HG03432 (cell line): ENCODE data around the gene EML1.
"Not testable (repeated sequence)": the region's sequence is repeated elsewhere in the genome, so short reads cannot be mapped to it uniquely, and the experiment has no call there.

Source experiments
- ATAC-seq: cut with Tn5 transposase; IDR thresholded peaks from one replicate; pipeline ENCODE4 v1.9.1; 2021; ENCODE audit warnings: mild to moderate bottlenecking, moderate library complexity; ENCODE audit not compliant: unreplicated experiment

Gene EML1

DNA sequence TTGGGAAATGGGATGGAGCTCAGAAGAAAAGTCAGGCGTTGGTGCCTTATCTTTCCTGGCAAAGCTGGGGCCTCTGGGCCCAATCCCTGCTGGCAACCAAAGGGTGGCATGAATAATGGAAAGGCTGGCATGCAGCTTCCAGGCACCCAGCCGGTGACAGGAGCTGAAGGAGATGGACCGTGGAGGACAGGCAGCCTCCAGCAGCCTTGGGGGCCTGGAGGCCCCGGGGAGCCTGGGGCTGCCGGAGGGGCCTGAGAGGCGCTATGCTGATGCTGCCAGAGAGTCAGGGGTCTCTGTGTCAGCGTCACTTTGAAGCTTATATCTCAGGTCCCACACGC lies 38.2 kb upstream of the EML1 start:
- no peak for ATAC-seq

DNA sequence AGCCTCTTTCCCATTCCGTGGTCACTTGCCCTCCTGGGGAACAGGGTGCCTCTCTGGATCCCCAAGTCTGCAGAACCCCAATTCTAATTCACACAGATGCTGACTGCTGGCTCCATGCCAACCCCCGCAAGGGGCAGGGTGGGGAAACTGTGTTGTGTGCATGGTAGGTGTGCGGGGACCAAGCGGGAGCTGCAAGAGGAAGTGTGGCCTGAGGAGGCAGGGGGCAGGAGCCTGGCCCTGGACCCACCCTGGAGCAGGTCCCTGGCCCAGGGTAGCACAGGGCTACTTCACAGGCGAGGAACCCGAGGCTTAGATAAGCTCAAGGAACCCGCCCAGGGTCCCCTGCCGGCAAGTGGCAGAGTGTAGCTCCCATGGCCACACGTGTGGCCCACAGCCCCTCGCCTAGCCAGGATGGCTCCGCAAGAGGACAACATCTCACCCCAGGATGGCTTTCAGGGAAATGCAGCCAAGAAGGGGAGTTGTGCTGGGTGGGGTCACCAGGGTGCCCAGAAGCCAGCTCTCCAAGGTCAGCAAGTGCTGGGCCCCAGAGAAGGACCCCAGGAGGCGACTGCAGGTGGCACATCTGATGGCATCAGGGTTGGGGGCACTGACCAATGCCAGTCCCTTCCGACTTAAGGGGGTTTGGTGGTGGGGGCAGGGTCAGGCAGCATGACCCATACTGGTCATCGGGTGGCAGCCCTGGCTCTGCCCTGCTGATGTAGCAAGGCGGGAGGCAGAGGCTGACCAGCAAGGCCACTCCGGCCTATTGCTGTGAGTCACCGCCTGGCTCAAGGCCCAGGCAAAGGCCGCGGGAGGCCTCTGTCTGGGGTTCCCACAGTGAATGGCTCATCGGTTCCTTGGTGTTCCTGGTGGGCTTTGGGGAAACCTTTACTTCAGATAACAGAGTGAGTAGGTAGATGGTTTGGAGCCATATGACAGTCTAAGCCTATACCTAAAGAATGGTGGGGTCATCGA lies 37.3 kb upstream of the EML1 start:
- no peak for ATAC-seq

DNA sequence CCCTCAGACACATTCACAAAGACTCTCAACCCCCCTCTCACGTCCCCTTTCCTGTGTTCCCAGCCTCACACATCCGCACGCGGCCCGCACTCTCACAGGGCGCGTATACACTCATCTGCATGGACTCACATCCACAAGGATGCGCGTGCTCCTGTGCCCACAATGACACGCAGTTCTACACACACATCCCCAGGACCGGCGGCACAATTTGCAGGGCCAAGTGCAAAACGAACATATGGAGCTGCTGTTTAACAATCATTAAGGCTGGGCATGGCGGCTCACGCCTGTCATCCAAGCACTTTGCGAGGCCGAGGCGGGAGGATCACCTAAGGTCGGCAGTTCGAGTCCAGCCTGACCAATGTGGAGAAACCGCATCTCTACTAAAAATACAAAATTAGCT lies 36.4 kb upstream of the EML1 start:
- ATAC-seq, result no peak

DNA sequence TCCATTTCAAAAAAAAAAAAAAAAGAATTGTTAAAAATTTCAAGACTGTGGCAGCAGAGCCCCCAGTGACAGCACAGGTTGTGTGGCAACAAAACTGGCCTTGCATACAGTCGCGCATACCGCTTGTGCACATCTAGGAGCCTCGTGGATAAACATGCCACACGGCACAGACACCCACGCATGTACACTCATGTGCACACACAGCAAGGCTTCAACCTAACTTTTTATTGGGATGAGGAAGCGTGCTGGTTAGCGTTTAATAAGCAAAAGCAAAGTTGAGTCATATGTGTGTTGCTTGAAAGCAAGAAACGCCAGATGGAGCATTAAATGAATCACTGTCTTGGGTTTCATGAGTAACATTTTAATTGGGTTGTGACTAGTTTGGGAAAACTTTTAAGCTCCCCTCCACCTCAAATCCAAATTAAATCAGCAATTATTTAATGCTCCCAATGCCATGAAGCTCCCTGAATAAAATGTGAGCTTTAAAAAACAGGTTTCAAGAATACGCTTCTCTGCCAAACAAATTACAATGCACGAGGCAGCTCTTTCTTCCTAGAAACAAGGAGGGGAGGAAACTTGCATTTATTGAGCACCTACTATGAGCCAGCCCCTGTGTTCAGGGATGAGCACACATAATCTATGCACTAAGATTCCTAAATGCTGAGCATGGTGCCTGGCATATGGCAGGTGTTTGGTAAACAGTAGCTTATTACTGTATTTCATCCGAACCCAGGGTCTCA lies 35.7 kb upstream of the EML1 start:
- ATAC-seq, result no peak

DNA sequence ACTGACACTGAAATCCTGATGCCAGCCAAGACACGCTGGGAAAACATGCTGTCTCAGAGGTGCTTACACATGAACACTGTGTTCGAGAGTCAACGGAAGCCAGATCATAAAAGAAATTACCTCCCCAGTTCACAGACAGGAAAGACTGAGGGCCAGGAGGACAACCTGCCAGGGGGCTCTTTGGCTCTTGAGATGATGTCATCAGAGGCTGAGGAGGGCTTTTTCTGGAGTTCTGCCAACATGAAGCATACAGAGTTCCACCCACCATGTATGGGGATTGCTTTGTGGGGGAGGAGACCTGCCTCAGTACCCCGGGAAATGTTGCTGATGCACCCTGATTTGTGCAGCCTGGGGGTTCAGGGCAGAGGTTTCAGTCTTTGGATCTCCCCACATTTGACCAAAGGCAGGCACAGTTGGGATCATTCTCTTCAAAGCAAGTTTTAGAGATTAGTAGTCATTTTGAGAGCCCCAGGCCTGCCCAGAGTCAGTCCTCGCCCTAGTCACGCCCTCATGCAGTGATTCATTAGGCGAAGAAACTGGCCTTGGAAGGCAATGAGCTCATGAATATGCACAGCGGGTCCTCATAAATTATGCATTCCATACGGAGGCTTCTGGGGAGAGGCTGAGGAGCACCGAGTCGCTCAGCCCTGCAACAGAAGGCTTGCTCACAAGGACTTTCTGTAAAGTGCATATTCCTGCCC lies 34.9 kb upstream of the EML1 start:
- ATAC-seq, result no peak

DNA sequence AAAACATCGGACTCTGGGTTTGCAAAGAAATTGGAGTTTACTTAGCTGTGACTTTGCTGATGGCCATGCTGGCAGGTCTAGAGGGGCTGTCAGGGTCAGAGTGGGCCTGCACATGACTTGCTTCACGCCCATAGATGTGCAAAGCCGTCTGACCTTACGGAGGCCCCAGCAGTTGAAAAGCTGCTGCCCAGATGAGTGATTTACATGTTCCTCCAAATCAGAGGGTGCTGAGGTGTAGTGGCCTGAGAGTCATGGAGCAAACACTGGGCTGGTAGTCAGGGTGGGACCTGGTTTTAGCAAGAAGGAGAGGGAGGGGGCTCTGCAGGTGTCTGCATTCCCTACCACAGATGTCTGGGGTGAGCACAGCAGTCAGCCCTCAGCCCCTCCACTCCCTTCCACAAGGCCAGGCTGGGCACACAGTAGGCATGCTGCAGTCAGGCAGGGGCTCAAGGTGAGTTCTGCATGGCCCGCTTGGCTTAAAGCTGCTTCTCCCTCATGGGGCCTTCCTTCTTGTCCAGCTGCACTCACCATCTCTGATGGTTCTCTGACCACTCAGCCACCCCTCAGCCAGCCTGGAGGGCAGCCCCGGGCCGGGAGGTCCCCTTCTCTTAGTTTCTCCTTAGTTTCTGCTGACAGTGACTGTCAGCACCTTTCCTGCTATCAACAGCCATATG lies 34.2 kb upstream of the EML1 start:
- ATAC-seq, result peak; percentile 25

DNA sequence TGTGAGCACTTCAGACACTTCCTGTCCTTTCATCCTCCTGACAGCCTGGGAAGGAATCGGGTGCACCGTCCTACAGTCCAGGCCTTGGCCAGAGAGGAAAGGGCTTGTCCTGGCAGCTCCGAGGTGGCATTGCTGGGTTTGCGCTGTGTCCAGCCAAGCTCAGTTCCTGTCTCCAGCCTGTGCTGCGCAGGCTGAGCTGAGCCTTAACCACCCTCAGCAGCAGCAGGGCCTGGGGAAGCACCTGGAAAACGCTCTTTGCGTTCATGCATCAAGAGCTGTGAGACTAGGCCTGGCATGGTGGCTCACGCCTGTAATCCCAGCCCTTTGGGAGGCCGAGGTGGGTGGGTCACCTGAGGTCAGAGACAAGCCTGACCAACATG lies 33.7 kb upstream of the EML1 start:
- peak; percentile 63 for ATAC-seq

DNA sequence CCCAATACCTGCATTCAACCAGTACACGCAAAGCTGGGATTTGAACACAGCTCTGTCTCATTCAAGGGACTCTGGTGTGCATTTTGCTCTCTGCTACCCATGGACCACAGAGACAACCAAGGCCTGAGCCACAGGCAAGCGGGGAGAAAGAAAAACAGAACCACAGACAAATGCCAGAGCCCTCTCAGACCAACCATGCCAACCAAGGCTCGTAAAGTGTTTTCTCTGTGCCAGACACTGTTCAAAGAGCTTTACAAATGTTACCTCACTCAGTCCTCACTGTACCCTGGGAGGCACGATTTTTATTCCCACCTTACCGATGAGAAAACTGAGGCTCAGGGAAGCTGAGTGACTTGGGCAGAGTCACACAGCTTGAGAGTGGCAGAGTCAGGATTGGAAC lies 32.4 kb upstream of the EML1 start:
- no peak for ATAC-seq

DNA sequence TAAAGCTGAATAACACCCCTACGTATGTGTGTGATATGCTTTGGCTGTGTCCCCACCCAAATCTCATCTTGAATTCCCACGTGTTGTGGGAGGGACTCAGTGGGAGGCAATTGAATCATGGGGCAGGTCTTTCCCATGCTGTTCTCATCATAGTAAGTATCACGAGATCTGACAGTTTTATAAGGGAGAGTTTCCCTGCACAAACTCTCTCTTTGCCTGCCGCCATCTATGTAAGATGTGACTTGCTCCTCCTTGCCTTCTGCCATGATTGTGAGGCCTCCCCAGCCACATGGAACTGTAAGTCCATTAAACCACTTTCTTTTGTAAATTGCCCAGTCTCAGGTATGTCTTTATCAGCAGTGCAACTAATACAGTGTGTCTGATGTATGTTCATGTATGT lies 30.3 kb upstream of the EML1 start:
- ATAC-seq, result not testable (repeated sequence)

DNA sequence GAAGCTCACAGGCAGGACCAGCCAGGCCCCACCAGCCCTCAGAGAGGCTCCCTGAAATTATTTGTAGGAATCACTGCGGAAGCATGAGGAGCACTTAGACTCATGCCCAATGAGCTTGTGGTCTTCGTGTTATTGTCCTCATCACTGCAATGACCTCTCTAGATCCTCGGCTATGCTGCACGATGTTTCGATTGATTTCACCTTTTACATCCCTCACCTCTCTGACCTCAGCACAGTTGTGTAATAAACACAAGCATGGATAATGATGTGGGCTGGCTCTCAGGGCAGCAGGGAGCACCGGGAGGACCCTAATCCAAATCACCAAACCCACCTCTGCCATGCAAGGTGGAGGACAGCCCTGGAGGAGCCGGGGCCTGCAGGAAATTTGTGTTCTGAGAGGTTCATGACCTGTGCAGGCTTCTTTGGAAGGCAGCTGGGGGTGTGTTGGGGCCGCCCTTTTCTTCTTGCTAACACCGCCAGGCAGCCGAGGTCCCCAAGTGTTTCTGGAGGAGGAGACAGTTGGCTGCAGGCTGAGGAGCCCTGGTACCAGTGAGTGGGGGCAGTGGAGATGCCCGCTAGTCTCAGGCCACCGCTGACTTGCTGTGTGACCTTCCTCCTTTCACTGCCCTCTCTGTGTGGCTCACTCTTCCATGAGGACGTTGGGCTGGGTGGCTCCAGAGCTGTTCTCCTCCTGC lies 29.5 kb upstream of the EML1 start:
- no peak for ATAC-seq

DNA sequence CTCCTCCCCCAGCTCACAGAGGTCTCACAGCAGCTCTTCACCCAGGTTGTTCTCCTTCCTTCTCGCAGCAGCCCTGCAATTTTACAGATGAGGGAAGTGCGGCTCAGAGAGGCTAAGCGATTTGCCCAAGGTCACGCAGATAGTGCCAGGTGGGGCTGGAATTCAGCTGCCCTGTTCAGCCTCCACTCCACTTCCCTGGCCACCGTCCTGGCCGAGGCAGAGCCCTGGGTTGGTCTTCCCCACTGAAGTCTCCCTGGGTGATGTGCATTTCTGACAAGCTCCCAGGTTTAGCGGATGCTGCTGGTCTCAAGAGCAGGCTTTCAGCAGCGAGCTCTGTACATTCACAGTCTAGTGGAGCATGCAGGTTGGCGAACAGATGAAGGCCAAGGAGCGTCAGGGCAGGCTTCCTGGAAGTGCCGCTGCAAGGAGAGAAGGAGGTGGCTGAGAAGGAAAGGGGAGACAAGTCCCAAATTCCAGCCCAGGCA lies 28.9 kb upstream of the EML1 start:
- ATAC-seq, result no peak

DNA sequence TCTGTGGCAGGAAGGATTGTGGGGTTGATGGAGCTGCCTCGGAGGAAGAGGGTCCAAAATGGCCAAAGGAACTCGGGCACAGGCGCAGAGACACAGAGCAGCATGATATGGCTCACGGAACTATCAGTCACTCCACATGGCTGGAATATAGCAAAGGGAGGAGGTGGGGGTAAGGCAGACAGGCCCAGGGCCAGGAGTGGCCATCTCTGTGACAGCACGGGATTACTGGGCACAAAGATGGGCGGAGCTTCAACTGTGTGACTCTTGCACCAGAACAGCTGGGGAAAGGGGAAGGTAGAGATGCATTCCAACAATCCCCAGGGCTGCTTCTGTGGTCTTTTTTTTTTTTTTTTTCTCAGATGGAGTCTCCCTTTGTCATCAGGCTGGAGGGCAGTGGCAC lies 24.8 kb upstream of the EML1 start:
- no peak for ATAC-seq

DNA sequence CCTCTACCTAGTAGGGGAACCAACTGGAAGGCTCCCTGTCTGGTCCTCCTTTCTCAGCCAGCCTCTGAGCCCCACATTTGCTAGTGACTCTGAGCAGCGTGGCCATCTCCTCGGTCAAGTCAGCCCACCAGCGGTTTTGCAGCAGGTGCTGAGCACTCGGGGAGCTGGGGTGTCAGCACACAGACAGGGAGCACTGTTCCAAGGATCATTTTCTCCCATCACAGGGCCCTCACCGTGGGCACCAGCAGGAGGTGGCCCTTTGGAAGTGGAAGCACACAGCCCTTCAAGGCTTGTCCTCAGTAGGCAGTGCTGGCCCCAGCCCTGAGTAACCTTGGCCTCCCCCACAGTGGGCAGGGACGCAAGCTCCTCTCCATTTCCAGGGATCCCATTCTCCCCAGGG lies 24.1 kb upstream of the EML1 start:
- no peak for ATAC-seq

DNA sequence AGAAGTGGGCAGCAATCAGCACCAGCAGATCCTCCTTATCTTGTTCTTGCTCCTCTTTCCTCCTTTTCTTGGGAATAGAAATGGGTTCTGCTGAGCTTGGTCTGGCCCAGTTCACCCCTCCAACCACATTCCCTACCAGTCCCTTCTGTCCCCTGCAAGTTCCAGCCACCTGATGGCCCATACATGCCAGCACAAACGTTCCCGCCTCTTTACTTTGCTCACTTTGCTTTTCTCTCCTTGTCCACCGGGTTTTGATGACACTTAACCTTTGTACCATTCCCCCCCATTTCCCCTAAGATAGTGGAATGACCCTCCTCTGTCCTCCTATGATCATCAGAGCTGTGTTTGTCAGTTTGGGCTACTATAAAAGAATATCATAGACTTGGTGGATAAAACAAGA lies 23.4 kb upstream of the EML1 start:
- ATAC-seq, result no peak

DNA sequence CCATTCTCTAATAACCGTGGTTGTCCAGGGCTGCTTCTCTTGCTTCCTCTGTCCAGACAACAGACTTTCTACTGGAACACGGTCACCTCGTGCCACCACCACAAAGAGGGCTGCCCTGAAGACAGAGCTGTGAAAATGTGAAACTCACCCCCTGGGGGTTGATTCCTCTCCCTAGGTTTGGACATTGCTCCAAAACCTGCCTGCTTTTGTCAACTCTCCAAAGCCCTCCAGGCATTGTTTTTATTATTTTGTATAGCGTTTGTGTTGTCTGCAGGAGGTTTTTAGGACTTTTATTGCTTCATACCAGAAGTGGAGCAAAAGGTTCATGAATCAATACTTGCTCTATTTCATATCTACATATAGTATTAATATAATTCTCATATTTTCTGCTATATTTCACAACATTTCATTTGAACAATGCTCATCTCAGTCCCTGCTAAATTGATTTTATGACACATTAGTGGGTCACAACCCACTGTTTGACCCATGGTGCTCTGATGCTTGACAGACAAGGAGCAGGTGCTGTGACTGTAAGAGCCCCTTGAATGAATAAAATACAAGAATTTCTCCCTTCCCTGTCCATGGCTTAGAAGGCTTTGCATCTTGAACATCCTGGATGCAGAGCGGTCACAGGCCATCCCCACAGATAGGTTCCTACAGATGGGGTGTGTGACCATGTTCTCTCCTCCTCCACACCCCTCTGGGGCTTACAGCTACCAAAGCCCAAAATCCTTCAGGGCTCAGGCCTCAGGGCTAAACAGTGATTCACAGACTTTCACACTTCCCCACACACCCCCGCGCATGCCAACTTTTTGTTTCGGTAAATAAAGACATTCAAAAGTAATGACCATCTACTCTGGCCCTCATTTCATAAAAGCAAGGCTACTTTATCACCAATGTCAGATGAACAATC lies 20.6 kb upstream of the EML1 start:
- ATAC-seq, result no peak

DNA sequence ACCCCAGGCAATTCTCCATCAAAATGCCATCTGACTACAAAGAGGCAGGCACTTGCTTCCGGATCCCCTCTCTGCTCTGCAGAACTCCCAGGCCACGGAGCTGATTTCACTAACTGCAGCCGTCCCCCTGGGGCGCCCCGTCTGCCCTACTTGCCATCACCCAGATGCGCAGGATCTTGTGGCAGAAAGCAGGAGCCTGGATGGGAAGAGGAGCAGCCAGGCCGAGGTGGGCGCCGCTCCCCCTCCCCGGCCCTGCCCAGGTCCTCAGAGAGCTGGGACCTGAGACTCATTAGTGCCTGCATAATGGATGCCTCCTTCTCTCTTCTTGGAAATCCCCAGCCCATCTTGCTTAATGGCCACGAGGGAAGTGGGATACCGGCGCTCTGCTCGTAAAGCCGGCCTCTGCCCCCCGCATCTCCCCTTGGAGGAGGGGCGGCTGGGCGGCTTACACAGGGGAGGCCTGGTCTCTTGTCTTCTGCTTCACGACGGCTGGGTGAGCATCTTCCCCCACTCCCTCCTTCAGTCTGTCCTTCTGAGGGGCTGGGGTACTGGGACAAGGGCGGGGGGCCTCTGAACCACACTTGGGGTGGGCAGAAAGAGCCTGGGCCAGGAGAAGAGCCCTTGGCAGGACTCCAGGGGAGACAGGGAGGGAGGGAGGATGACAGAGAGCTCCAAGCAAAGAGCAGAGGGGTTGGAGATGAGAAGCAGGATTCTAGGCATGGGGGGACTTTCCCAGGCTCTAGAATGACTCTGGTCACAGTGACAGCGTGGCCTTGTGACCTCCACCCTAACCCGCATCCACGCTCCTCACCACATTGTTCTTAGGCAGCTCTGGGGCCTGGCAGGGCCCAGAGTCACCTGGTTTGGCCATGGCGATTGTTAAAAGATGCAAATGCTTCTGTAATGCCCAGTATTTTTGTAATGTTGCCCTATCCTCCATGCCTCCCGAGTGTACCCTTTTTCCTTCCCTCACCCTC lies 19.4 kb upstream of the EML1 start:
- ATAC-seq, result no peak

DNA sequence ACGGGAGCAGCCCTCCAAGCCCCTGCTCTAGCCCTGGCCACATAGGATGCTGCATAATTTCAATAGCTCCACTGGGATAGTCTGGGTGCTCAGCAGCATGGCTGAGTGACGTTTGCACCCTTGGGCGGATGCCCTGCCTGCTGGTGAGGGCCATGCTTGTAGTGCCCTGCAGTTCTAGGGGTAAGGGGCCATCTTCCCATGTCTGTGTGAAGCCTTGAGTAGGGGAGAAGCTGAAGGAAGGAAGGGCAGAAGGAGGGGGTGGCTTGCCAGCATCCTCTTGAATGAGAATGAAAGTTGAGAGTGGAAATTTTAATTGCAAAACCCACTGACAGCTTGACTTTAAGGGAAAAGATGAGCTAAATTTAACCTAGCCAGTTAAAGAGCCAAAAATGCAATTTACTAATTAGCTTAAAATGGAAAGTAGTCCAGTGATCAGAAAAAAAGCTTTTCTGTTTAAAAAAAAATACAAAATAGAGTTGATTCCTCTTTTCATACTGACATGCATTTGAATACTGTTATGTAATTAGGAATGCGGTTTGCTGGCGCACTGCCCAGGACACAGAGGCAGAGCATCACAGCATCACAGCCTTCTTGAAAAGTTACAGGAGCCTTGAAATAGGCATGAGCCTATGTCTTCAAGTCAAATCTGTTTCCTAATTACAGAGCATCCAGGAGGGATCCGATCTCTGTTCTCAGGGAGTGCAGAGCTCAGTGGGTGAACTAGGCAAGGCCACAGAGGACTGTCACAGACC lies 18.5 kb upstream of the EML1 start:
- no peak for ATAC-seq

DNA sequence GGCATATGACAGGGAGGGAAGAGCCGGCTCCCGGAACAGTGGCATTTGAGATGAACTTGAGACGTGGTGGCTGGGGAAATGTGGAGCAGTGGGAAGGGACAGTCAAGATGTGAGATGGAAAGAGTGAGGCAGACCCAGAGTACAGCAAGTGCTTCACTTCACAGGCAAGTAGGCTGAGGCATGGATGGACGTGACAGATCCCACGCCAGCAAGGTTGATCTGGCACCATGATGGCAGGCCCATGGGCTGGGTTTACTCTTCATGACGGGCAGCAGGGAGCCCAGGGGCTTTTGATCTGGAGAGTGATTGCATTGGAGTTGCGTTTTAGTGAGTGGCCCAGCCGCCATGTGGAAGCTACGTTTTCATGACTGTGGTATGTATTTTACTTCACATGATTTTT lies 17.9 kb upstream of the EML1 start:
- no peak for ATAC-seq
